ENCODE data around the gene FAR2. TPM values are rescaled to one million over a fixed set of nuclear protein-coding genes. Genes with fewer than 3 reads are reported as not detected.

The FAR2 gene
- total and polyA plus RNA-seq, 2 of the 13 experiments (the other 11 are each of a cell fraction or from before 2014, with no cell fraction given), result not detected

DNA sequence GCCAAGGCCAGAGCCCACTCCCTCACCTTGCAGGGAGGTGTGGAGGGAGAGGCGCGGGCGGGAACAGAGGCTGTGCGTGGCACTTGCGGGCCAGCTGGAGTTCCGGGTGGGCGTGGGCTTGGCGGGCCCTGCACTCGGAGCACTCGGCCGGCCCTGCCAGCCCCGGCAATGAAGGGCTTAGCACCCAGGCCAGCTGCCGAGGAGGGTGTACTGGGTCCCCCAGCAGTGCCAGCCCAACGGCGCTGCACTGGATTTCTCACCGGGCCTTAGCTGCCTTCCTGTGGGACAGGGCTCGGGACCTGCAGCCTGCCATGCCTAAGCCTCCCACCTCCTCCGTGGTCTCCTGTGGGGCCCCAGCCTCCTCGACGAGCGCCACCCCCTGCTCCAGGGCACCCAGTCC, 107.5 kb downstream of the FAR2 start:
- no TSS peak for BruUV-seq (replicated peaks)
- no peak overlapping the region for H3K4me2 ChIP-seq (ENCODE audit: low read depth, low read length)
- H3K79me2 ChIP-seq (ENCODE audit: insufficient read depth, low read length), result no peaks in the 10 kb centered on the region
- no peak for FAIRE-seq
- 84% methylated on average over 5 of the region's 21 CpGs for WGBS (ENCODE audit: low lambda C conversion rate)
- TF ChIP-seq NFE2L1 (CRISPR knock-in tag; IDR thresholded peaks at IDR 0.05; ENCODE audit: borderline replicate concordance) (no peak), NR3C1 (CRISPR knock-in tag; IDR thresholded peaks at IDR 0.05) (no peak), JUNB (CRISPR knock-in tag; IDR thresholded peaks at IDR 0.05; ENCODE audit: borderline replicate concordance) (no peak), ZNF235 (CRISPR knock-in tag; IDR thresholded peaks at IDR 0.05; ENCODE audit: borderline replicate concordance) (no peak), ZSCAN30 (CRISPR knock-in tag; IDR thresholded peaks at IDR 0.05) (no peak), SNAI1 (CRISPR knock-in tag; IDR thresholded peaks at IDR 0.05; ENCODE audit: borderline replicate concordance) (no peak), CHCHD3 (CRISPR knock-in tag; IDR thresholded peaks at IDR 0.05) (no peak), ZNF775 (CRISPR knock-in tag; IDR thresholded peaks at IDR 0.05; ENCODE audit: borderline replicate concordance) (no peak), NFE2L2 (IDR thresholded peaks at IDR 0.05; ENCODE audit: low read length) (no peak), THYN1 (CRISPR knock-in tag; IDR thresholded peaks at IDR 0.05; ENCODE audit: borderline replicate concordance, low read depth) (no peak), SP5 (CRISPR knock-in tag; IDR thresholded peaks at IDR 0.05; ENCODE audit: borderline replicate concordance, low read depth) (no peak), NFKB2 (CRISPR knock-in tag; IDR thresholded peaks at IDR 0.05; ENCODE audit: borderline replicate concordance) (no peak)
- TF ChIP-seq, protein P1, sequence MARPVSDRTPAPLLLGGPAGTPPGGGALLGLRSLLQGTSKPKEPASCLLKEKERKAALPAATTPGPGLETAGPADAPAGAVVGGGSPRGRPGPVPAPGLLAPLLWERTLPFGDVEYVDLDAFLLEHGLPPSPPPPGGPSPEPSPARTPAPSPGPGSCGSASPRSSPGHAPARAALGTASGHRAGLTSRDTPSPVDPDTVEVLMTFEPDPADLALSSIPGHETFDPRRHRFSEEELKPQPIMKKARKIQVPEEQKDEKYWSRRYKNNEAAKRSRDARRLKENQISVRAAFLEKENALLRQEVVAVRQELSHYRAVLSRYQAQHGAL (CRISPR knock-in tag; IDR thresholded peaks at IDR 0.05; ENCODE audit: not compliant biosample characterization), result no peak
- TF ChIP-seq, protein P2, sequence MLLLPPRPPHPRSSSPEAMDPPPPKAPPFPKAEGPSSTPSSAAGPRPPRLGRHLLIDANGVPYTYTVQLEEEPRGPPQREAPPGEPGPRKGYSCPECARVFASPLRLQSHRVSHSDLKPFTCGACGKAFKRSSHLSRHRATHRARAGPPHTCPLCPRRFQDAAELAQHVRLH (CRISPR knock-in tag; IDR thresholded peaks at IDR 0.05; ENCODE audit: borderline replicate concordance, low read depth), result no peak
- TF ChIP-seq, protein P3, sequence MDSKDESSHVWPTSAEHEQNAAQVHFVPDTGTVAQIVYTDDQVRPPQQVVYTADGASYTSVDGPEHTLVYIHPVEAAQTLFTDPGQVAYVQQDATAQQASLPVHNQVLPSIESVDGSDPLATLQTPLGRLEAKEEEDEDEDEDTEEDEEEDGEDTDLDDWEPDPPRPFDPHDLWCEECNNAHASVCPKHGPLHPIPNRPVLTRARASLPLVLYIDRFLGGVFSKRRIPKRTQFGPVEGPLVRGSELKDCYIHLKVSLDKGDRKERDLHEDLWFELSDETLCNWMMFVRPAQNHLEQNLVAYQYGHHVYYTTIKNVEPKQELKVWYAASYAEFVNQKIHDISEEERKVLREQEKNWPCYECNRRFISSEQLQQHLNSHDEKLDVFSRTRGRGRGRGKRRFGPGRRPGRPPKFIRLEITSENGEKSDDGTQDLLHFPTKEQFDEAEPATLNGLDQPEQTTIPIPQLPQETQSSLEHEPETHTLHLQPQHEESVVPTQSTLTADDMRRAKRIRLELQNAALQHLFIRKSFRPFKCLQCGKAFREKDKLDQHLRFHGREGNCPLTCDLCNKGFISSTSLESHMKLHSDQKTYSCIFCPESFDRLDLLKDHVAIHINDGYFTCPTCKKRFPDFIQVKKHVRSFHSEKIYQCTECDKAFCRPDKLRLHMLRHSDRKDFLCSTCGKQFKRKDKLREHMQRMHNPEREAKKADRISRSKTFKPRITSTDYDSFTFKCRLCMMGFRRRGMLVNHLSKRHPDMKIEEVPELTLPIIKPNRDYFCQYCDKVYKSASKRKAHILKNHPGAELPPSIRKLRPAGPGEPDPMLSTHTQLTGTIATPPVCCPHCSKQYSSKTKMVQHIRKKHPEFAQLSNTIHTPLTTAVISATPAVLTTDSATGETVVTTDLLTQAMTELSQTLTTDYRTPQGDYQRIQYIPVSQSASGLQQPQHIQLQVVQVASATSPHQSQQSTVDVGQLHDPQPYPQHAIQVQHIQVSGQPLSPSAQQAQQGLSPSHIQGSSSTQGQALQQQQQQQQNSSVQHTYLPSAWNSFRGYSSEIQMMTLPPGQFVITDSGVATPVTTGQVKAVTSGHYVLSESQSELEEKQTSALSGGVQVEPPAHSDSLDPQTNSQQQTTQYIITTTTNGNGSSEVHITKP (CRISPR knock-in tag; IDR thresholded peaks at IDR 0.05; ENCODE audit: low read depth), result no peak
- TF ChIP-seq, protein P4, sequence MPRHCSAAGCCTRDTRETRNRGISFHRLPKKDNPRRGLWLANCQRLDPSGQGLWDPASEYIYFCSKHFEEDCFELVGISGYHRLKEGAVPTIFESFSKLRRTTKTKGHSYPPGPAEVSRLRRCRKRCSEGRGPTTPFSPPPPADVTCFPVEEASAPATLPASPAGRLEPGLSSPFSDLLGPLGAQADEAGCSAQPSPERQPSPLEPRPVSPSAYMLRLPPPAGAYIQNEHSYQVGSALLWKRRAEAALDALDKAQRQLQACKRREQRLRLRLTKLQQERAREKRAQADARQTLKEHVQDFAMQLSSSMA (CRISPR knock-in tag; IDR thresholded peaks at IDR 0.05), result no peak
- TF ChIP-seq, protein P5, sequence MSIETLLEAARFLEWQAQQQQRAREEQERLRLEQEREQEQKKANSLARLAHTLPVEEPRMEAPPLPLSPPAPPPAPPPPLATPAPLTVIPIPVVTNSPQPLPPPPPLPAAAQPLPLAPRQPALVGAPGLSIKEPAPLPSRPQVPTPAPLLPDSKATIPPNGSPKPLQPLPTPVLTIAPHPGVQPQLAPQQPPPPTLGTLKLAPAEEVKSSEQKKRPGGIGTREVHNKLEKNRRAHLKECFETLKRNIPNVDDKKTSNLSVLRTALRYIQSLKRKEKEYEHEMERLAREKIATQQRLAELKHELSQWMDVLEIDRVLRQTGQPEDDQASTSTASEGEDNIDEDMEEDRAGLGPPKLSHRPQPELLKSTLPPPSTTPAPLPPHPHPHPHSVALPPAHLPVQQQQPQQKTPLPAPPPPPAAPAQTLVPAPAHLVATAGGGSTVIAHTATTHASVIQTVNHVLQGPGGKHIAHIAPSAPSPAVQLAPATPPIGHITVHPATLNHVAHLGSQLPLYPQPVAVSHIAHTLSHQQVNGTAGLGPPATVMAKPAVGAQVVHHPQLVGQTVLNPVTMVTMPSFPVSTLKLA (IDR thresholded peaks at IDR 0.05), result no peak
- no peak overlapping the region for H3K9ac ChIP-seq (ENCODE audit: insufficient read depth, low read depth, low read length)
- H3K4me3 ChIP-seq (replicated peaks in 1 of 3; ENCODE audit: insufficient read depth in 1 of 3, low read depth in 2 of 3, low read length in 3 of 3), result no peak overlapping the region
- POLR2A ChIA-PET, result no interaction called here
- H2AFZ ChIP-seq (ENCODE audit: low read length), result no peak overlapping the region
- CTCF ChIA-PET (ENCODE audit: low intra/inter-chr PET ratio, low total read pairs), result no interaction called here
- no peak for ATAC-seq
- intact Hi-C loops (cut with micrococcal nuclease; ENCODE audit: unreplicated experiment) (no loop called here), in situ Hi-C loops (cut with HindIII; ENCODE audit: extremely low pct_ligation_motif_present, low pct_unique_long_range_greater_than_20kb) (no loop called here)
- no peaks in the 10 kb centered on the region for H3K27me3 ChIP-seq (ENCODE audit: control insufficient read depth in 1 of 2, insufficient read depth in 2 of 2, low read length in 2 of 2)
- DNase-seq (ENCODE audit: low spot score), result no peak
- H3K36me3 ChIP-seq (replicated peaks in 1 of 2; ENCODE audit: control insufficient read depth in 1 of 2, insufficient read depth in 2 of 2, low read length in 2 of 2), result no peaks in the 10 kb centered on the region
- H3K4me1 ChIP-seq (ENCODE audit: insufficient read depth, low read length), result no peaks in the 10 kb centered on the region
- no peaks in the 10 kb centered on the region for H3K9me3 ChIP-seq (ENCODE audit: low read length)
- no peak overlapping the region for H3K27ac ChIP-seq (ENCODE audit: extremely low read length, insufficient read depth, low read length)
- H4K20me1 ChIP-seq (ENCODE audit: insufficient read depth, low read length), result no peaks in the 10 kb centered on the region
